HL-60 (cell line): ENCODE results near the gene ATP6V1D.

Experiments
- DNase-seq, 2 experiments: peaks; one replicate each; pipeline ENCODE4 v3.0.0-alpha.2; 2010 to 2020; ENCODE audit warnings: low read depth in 1 of 2, low spot score in 1 of 2
- H3K27ac ChIP-seq: fragments of 250-450 bp; sonication (Bioruptor Pico); replicated peaks from 2 replicates; pipeline ENCODE4 v1.5.1; 2020; ENCODE audit warnings: mild to moderate bottlenecking, moderate library complexity
- H3K27me3 ChIP-seq: fragments of 250-450 bp; sonication (Bioruptor Pico); 2 replicates; pipeline ENCODE4 v1.5.1; 2021; ENCODE audit warnings: mild to moderate bottlenecking, moderate library complexity; ENCODE audit not compliant: insufficient read depth, poor library complexity, severe bottlenecking
- H3K4me3 ChIP-seq: replicated peaks from 2 replicates; pipeline ENCODE4 v1.5.1; 2011; ENCODE audit warnings: mild to moderate bottlenecking, control low read depth, low read length; ENCODE audit not compliant: insufficient read depth
- GABPA ChIP-seq: IDR thresholded peaks from 2 replicates; pipeline ENCODE4 v1.6.1; 2012; ENCODE audit warnings: low read depth
- POLR2AphosphoS5 ChIP-seq: IDR thresholded peaks from 2 replicates; pipeline ENCODE4 v1.6.1; 2012; ENCODE audit warnings: low read depth
- SPI1 ChIP-seq: IDR thresholded peaks from 2 replicates; pipeline ENCODE4 v1.6.1; 2012; ENCODE audit warnings: low read depth, mild to moderate bottlenecking, borderline replicate concordance
- TF ChIP-seq, protein P1 (sequence below): IDR thresholded peaks from one replicate; pipeline ENCODE4 v1.5.1; 2011; ENCODE audit warnings: low read length, control low read depth, inconsistent platforms; ENCODE audit not compliant: insufficient read depth
- TF ChIP-seq, protein P2 (sequence below): IDR thresholded peaks from 2 replicates; pipeline ENCODE4 v1.6.1; 2012; ENCODE audit warnings: low read depth; ENCODE audit not compliant: insufficient replicate concordance

Gene ATP6V1D

DNA sequence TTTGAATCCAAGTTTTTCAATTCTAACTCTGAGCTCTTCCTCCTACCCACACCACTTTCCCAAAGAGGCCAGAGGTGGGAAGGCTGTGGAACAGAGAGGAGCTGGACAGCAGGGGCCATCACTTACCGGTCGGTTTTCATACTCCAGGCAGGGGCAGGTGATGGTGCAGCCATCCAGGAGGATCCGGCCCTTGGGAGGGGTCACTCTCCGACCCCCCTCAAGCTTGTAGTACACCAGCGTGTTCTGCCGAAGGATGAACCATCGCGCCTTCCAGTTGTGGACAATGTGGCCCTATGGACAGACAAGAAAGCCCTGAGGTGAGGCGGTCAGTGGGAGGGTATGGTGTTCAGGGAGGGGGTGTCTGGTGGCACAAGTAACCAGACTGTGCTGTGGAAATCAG is 37.9 kb upstream of the ATP6V1D start:
- no peak for DNase-seq
- TF ChIP-seq, protein P1, sequence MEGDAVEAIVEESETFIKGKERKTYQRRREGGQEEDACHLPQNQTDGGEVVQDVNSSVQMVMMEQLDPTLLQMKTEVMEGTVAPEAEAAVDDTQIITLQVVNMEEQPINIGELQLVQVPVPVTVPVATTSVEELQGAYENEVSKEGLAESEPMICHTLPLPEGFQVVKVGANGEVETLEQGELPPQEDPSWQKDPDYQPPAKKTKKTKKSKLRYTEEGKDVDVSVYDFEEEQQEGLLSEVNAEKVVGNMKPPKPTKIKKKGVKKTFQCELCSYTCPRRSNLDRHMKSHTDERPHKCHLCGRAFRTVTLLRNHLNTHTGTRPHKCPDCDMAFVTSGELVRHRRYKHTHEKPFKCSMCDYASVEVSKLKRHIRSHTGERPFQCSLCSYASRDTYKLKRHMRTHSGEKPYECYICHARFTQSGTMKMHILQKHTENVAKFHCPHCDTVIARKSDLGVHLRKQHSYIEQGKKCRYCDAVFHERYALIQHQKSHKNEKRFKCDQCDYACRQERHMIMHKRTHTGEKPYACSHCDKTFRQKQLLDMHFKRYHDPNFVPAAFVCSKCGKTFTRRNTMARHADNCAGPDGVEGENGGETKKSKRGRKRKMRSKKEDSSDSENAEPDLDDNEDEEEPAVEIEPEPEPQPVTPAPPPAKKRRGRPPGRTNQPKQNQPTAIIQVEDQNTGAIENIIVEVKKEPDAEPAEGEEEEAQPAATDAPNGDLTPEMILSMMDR = no peak
- TF ChIP-seq POLR2AphosphoS5 (no peak), SPI1 (no peak), GABPA (no peak)
- TF ChIP-seq, protein P2, sequence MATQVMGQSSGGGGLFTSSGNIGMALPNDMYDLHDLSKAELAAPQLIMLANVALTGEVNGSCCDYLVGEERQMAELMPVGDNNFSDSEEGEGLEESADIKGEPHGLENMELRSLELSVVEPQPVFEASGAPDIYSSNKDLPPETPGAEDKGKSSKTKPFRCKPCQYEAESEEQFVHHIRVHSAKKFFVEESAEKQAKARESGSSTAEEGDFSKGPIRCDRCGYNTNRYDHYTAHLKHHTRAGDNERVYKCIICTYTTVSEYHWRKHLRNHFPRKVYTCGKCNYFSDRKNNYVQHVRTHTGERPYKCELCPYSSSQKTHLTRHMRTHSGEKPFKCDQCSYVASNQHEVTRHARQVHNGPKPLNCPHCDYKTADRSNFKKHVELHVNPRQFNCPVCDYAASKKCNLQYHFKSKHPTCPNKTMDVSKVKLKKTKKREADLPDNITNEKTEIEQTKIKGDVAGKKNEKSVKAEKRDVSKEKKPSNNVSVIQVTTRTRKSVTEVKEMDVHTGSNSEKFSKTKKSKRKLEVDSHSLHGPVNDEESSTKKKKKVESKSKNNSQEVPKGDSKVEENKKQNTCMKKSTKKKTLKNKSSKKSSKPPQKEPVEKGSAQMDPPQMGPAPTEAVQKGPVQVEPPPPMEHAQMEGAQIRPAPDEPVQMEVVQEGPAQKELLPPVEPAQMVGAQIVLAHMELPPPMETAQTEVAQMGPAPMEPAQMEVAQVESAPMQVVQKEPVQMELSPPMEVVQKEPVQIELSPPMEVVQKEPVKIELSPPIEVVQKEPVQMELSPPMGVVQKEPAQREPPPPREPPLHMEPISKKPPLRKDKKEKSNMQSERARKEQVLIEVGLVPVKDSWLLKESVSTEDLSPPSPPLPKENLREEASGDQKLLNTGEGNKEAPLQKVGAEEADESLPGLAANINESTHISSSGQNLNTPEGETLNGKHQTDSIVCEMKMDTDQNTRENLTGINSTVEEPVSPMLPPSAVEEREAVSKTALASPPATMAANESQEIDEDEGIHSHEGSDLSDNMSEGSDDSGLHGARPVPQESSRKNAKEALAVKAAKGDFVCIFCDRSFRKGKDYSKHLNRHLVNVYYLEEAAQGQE = no peak
- no peaks in the 10 kb centered on the region for H3K27me3 ChIP-seq
- no peak overlapping the region for H3K4me3 ChIP-seq
- H3K27ac ChIP-seq = no peak overlapping the region

DNA sequence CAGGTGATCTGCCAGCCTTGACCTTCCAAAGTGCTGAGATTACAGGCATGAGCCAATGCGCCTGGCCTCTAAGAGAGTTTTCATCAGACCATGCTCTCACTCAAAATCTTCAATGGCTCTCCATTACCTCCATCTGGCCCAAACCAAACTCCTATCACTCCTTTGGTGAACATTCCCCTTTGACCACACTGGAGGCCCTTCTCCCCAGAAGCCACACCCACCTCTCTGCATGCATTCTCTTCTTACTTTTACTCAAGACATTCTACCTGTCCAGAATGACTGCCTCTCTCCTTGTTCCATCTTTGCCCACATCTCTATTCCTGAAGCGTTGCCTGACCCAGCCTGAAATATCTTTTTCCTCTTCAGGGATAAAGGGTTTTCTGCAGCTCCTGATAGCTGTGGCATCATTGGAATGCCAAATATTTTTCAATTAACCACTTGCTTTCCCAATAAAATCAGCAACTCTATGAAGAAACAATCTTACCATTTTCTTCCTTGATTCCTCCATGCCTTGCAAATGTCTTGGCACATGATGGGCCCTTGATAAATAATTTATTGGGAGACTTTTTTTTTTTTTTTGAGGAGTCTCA is 36.9 kb upstream of the ATP6V1D start:
- no peak overlapping the region for H3K4me3 ChIP-seq
- TF ChIP-seq SPI1 (no peak), GABPA (no peak), POLR2AphosphoS5 (no peak)
- TF ChIP-seq, protein P2 = no peak
- TF ChIP-seq, protein P1 = no peak
- no peak overlapping the region for H3K27ac ChIP-seq
- H3K27me3 ChIP-seq = no peaks in the 10 kb centered on the region
- DNase-seq = no peak

DNA sequence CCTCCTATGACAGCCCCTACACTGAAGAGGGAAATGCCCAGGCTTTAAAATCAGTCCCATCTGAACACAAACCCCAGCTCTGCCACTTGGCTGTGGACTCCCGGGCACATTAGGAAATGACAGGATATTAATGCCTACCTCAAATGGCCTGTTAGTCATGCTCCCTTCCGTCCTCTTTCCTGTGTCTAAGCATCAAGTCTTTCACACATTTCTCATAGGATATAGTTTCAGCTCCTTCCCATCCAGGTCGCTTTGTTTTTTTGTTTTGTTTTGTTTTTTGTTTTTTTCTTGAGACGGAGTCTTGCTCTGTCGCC is 36.2 kb upstream of the ATP6V1D start:
- no peak overlapping the region for H3K27ac ChIP-seq
- no peaks in the 10 kb centered on the region for H3K27me3 ChIP-seq
- TF ChIP-seq, protein P2 = no peak
- TF ChIP-seq GABPA = no peak
- H3K4me3 ChIP-seq = no peak overlapping the region
- no peak for DNase-seq
